Endometrial microvascular endothelial cells (primary cell): Measurements from ENCODE around the gene LGALS7B. TPM values are rescaled to one million over a fixed set of nuclear protein-coding genes. Genes with fewer than 3 reads are reported as not detected.
"Not testable (repeated sequence)": the region's sequence is repeated elsewhere in the genome, so short reads cannot be mapped to it uniquely, and the experiment has no call there.

Experiments used
- in situ Hi-C: cut with HindIII; loops from 2 replicates; pipeline ENCODE4 v1.10.0; 2017; ENCODE audit warnings: low sequenced_read_pairs, low pct_unique_long_range_greater_than_20kb; ENCODE audit errors: inconsistent ontology term
- total RNA-seq: library from RNA; depleted of rRNA; stranded (reverse); fragments of >200 nt; gene quantifications from one replicate; pipeline ENCODE4 v1.2.3, GENCODE V29; 2015; ENCODE audit errors: inconsistent ontology term

Gene LGALS7B
- total RNA-seq, 1 donor from 2014 or later = not detected

DNA sequence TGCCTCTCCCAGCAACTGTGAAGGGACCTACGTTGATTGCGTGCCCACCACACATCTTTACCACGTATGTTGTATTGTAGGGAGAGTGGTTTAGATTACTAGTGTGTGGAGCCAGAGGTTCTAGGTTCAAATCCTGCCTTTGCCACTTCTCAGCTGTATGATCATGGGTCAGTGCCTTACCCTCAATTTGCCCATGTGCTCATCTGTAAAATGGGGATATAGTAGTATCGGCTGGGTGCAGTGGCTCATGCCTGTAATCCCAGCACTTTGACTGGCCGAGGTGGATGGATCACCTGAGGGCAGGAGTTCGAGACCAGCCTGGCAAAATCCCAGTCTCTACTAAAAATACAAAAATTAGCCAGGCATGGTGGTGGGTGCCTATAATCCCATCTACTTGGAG lies 24.3 kb downstream of the LGALS7B start:
- in situ Hi-C loops = no loop called here

DNA sequence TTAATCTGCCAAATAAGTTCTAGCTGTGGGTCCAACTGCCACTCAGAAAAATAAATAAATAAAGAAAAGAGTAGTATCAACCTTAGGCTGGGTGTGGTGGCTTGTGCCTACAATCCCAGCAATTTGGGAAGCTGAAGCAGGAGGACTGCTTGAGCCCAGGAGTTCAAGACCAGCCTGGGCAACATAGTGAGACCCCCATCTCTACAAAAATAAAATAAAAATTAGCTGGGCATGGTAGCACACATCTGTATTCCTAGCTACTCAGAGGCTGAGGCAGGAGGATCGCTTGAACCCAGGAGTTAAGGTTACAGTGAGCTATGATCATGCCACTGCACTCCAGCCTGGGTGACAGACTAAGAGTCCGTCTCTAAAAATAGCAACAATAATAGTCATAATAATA lies 24.9 kb downstream of the LGALS7B start:
- in situ Hi-C loops = not testable (repeated sequence)

DNA sequence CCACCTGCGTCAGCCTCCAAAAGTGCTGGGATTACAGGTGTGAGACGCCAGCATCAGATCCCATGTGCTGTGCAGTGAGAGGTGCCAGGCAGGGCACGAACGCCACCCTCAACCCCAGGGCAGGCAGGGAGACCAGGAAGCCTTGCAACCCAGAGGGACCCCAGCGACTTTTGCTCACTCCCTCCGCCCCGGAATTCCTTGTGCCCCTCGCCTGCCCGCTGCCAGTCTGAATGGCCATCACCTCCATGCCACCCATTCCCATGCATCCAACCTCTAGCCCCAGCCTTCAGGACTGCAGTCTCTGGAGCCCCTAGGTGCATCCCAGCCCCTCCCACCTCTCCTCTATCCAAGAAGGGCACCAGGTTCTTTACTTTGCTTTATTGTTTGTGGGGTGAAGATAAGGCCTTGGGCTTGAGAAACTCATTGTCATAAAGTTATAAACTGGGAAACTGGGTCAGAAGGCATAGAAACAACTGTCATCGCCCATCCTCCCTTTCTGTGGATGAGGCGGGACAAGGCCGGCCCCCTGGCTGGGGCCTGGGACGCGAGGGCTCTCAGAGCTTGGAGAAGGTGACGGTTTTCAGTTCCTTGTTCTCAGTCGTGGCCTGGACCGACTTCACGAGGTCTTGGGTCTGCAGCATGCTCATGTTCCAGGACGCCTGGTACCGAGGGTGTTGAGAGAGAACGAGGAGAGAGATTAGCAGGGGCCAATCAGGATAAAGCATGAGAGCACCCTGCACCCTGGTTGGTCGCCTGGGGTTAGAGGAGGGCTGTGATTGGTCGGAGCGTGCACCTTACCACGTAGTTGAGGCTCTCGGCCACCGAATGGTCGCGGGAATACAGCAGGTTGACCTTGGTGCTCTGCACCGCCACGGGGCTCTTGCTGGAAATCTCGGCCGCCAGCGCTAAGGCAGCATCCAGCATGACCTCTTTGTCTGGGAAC lies 26.3 kb downstream of the LGALS7B start:
- in situ Hi-C loops = no loop called here

DNA sequence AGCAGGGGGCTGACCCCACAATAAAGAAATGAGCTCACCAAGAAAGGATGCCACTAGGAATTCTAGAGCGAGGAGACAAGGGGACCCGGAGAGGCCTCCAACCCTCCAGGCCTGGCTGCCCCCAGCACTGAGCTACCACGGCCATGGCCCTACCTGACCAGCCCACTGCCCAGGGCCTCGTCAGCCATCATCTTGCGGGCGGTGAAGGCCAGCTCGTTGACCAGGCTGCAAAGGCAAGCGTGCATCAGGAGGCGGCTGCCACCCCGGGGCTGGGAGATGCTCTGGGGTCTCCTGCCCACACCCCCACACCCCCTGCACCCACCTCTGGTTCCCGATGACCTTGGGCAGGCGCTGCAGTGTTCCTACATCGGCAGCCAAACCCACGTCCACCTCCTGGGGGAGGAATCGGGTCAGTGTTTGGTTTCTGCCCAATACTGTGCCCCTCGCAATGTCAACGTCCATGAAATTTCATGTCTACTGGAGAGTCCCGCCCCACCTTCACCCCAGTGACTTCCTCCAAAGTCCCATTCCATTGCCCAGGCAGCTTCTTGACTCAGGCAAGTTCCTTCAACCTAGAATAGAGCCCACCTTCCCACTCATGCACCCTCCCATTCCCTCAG lies 27.2 kb downstream of the LGALS7B start:
- in situ Hi-C loops = no loop called here

DNA sequence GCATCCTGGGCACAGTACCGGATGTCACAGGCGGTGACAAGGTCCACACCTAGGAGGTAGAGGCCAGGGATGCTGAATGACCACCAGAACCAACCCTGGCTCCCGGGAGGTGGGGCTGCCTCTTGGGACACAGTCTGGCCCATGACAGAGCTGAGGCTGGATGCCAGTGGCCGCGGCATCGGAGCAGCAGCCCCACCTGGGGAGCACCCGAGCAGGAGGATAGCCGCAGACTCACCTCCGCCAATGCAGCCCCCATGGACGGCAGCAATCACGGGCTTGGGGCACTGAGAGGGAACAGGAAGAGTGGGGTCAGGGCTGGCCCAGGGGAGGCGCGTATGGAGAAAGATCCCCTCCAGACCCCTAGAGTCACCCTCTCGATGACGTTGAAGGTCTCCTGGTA lies 28.1 kb downstream of the LGALS7B start:
- in situ Hi-C loops = no loop called here

DNA sequence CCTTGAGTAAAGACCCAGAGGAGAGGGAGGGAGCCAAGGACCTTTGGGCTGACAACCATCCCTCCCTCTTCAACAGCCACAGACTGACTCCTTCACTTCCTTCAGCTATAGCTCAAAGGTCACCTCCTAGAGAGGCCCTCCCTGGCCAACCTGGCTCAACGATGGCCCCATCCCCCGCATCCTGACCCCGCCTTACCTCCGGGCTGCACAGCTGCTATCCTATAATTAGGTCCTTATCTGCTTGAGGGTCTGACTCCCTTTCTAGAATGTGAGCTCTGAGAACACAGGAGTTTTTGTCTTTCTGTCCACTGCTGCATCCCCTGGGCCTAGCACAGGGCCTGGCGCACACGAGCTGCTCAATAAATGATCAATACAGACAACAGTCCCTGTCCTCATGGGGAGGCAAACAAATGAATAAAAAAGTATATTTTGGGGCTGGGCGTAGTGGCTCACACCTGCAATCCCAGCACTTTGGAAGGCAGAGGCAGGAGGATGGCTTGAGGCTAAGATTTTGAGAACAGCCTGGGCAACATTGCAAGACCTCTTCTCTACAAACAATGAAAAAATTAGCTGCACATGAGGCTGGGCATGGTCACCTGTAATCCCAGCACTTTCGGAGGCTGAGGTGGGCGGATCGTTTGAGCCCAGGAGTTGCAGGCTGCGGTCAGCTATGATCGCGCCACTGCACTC lies 30.4 kb downstream of the LGALS7B start:
- in situ Hi-C loops = no loop called here

DNA sequence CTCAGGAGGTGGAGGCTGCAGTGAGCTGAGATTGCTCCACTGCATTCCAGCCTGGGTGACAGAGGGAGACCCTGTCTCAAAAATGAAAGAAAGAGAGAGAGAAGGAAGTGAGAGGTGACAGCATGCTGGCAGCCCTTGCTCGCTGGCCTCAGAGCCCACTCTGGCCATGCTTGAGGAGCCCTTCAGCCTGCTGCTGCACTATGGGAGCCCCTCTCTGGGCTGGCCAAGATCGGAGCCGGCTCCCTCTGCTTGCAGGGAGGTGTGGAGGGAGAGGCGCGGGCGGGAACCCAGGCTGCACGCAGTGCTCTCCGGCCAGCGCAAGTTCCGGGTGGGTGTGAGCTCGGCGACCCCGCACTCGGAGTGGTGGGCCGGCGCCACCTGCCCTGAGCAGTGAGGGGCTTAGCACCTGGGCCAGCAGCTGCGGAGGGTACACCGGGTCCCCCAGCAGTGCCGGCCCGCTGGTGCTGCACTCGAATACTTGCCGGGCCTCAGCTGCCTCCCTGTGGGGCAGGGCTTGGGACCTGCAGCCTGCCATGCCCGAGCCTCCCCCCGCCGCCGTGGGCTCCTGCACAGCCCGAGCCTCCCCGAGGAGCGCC lies 32.3 kb downstream of the LGALS7B start:
- in situ Hi-C loops = not testable (repeated sequence)

DNA sequence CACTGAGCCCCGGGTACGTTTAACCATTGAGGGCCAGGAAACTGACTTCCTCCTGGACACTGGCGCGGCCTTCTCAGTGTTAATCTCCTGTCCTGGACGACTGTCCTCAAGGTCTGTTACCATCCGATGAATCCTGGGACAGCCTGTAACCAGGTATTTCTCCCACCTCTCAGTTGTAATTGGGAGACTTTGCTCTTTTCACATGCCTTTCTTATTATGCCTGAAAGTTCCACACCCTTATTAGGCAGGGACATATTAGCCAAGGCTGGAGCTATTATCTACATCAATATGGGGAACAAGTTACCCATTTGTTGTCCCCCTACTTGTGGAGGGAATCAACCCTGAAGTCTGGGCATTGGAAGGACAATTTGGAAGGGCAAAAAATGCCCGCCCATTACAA lies 36.9 kb downstream of the LGALS7B start:
- in situ Hi-C loops = not testable (repeated sequence)

DNA sequence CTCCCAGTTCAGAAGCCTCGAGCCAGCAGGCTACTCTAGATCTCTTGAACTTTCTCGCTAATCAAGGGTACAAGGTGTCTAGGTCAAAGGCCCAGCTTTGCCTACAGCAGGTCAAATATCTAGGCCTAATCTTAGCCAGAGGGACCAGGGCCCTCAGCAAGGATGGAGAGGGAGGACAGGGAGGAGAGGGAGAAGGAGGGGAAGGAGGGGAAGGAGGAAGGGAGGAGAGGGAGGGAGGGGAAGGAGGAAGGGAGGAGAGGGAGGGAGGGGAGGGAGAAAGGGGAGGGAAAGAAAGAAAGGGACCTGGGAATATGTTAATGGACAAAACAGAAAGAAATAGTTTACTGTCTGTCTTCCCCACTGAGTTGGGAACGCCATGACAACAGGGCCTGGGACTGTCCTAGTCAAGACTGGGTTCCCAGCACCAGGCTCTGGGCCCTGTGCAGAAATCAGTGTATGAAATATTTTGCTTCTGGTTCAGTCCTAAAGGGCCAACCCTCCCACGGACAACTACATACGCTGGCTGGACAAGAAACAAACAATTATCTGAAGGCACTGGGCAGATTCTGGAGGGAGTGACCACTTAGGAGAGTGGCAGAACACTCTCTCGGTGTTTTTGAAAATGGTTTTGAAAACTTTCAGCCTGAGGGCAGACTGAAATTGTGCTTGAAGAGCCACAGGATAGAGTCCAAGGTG lies 38.0 kb downstream of the LGALS7B start:
- in situ Hi-C loops = no loop called here

DNA sequence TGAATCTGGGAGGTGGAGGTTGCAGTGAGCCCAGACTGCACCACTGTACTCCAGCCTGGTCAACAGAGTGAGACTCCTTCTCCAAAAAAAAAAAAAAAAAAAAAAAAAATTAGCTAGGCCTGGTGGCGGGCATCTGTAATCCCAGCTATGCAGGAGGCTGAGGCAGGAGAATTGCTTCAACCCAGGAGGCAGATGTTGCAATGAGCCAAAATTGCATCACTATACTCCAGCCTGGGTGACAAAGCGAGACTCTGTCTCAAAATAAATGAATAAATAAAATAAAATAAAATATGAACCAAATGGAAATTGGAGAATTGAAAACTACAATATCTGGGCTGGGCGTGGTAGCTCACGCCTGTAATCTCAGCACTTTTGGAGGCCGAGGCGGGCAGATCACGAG lies 40.2 kb downstream of the LGALS7B start:
- in situ Hi-C loops = not testable (repeated sequence)

DNA sequence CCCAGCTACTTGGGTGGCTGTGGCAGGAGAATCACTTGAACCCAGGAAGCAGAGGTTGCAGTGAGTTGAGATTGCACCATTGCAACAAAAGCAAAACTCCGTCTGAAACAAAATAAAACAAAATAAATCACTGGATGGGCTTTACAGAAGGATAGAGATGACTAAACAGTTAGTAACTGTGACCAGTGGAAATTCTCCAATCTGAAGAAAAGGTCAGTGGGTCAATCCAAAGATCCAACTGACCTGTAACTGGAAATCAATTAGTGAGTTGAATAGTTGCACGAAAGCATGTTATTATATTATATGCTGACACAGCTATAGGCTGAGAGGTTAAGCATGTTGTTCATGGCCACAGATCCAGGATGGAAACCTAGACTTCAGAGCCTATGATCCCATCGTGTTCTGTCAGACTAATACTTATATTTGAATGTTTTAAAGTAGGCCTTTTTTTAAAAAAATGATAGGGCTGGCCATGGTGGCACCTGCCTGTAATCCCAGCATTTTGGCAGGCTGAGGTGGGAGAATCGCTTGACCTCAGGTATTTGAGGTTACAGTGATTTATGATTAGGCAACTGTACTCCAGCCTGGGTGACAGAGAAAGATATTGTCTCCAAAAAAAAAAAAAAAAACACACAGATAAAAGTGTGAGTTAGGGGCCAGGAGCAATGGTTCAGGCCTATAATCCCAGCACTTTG lies 41.2 kb downstream of the LGALS7B start:
- in situ Hi-C loops = no loop called here

DNA sequence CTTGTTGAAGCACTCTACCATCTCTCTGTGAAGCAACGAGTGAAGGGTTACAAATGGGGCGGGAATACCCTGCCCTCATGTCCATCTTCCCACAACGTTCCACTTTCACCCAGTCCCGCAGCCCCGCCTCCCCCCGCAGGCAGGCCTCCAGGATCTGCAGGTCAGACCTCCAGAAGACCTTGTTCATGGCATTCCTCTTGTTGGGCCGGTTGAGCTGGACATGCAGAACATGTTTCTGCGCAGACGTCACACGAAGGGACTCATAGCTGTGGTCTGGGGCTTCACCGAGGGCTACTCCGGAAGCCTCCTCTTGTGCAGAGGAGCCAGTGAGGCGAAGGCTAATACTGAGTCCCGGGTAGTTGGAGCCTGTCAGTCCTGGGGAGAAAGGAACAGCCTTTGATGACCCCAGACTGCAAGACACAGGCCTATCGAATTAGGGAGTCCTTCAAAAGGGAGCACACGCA lies 42.2 kb downstream of the LGALS7B start:
- in situ Hi-C loops = no loop called here

DNA sequence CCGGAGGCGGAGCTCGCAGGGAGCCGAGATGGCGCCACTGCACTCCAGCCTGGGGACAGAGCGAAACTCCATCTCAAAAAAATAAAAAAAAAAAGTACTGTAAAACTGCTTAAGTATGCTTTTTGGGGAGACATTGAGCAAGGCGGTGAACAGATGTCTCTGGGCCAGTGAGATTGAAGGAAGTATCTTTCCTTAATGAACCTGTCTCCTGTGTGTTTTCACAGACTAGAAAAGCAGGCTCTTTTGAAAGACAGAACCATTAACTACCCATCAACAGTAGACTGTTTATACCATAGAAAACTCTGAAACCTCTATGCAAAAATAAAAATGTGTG lies 44.1 kb downstream of the LGALS7B start:
- in situ Hi-C loops = no loop called here

DNA sequence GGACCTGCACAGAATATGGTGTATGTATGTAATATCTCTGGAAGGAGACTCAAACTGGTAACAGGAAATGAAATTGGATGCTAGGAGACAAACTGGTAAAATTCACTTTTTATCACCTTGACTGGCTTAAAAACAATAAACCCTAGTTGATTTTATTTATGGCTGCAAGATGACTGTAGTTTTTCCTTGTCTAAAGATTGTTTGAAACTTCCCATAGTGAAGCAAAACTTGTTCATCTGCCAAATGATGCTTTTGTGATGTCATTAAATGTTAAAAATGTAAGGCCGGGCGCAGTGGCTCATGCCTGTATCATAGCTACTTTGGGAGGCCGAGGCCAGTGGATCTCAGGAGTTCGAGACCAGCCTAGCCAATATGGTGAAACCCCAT lies 45.1 kb downstream of the LGALS7B start:
- in situ Hi-C loops = no loop called here

DNA sequence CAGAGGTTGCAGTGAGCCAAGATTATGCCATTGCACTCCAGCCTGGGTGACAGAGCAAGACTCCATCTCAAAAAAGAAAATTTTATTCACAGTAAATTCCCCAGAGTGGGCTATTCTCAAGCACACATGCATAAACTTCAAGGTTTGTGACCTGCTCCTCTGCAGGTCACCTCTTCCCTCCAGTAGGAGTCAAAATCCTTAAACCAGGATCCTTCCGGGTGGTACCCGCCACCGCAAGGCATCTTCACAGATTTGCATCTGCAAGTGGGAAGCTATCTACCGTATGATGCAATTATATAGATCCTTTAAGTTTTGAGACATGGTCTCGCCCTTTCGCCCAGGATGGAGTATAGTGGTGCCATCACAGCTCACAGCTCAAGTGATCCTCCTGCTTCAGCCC lies 45.6 kb downstream of the LGALS7B start:
- in situ Hi-C loops = no loop called here

DNA sequence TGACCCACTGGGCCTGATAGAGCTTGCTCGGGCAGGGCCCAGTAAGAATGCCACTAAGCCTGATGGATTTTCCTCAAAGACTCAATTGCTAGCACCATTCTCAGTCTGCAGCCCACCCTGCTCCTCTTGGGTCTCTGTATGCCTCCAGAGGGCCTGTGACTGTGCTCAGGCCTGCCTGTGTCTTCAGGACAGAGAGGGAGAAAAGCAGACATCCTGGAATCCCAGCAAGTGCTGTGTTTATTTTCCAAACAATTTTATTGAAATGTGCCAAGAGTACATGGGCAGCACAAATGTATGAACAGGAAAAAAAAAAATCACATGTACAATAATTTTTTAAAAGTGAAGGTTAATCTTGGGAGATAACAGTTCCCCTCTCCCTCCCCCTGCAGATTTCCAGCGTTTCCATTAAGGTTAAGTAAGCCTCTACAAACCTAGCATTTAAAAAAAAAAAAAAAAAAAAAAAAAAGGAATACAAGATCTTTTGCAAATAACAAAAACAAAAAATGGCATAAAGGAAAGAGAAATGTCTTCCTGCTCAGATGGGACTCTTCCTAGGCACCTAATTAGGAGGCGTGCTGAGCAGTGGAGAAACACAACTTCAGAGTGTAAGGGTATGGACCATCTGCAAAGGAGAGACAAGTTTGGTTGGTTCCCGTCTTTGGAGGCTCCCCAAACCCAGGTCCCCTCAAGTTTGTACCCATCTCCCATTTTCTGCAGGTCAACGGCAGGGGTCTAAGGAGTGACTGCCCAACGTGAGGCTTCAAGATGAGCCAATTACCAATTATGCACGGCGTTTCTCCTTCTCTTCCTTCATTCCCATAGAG lies 47.4 kb downstream of the LGALS7B start:
- in situ Hi-C loops = no loop called here

DNA sequence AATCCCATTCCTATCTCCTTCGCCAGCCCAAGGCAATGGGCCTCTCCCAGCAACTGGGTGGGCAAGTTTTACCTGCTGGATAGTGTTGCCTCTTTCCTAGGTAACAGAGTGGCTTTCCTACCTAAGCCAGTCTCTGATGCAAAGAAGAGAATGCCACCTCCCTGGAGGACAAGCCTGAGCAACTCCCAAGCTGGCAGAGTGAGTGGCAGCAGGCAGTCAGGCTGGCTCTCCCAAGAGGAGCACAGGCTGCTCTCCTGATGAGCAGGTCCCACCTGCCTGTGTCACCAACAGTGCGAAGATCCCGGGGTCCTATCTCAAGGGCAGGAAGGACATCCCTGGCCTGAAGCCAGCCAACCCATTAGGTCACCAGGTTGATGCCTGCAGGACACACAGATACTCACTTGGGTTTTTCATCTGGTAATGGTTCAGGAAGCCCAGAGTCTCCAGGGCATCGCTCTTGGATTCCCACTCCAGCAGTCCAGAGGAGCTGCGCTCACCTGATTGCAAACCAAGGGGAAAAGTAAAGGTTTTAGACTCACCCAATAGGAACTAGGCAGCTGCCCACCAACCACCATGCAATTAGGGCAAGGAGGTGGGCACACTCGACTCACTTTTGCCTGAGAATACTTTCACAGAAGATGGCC lies 48.1 kb downstream of the LGALS7B start:
- in situ Hi-C loops = no loop called here
